ENCODE results near the gene C2orf42. TPM values are rescaled to one million over a fixed set of nuclear protein-coding genes. Genes with fewer than 3 reads are reported as not detected.
"Not testable (repeated sequence)": the region's sequence is repeated elsewhere in the genome, so short reads cannot be mapped to it uniquely, and the experiment has no call there.

The C2orf42 gene
- total and polyA plus RNA-seq, 4 donors = 8.0 to 17.9 (median 10.2) TPM

DNA sequence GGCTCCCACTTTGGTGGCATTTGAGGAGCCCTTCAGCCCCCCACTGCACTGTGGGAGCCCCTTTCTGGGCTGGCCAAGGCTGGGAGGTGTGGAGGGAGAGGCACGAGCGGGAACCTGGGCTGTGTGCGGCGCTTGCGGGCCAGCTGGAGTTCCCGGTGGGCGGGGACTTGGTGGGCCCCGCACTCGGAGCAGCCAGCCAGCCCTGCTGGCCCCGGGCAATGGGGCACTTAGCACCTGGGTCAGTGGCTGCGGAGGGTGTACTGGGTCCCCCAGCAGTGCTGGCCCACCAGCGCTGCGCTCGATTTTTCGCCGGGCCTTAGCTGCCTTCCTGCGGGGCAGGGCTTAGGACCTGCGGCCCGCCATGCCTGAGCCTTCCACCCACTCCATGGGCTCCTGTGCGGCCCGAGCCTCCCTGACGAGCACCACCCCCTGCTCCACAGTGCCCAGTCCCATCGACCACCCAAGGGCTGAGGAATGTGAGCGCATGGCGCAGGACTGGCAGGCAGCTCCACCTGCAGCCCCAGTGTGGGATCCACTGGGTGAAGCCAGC, 42.5 kb downstream of the C2orf42 start:
- H3K9me3 ChIP-seq (ENCODE audit: control insufficient read depth, low read length); H3K36me3 ChIP-seq (ENCODE audit: control insufficient read depth in 1 of 2, insufficient read depth in 2 of 2, low read length in 1 of 2); DNase-seq; H3K27ac ChIP-seq (ENCODE audit: low read depth in 1 of 2, low read length in 2 of 2); ATAC-seq (ENCODE audit: low FRiP score); H3K4me1 ChIP-seq (ENCODE audit: control insufficient read depth in 1 of 2, insufficient read depth in 2 of 2, low read length in 2 of 2); H3K27me3 ChIP-seq (ENCODE audit: control insufficient read depth in 1 of 2, insufficient read depth in 2 of 2, low read length in 1 of 2); intact Hi-C loops (cut with DNase I); H3K4me3 ChIP-seq (ENCODE audit: low read length in 2 of 2): not testable (repeated sequence)
- 93% methylated on average over 22 to 25 of the region's 25 CpGs for WGBS, 2 donors

- H3K36me3 ChIP-seq (ENCODE audit: control insufficient read depth in 1 of 2, insufficient read depth in 2 of 2, low read length in 1 of 2) = peaks cover 0 to 2% of the 10 kb centered on the region in 2 donors
- H3K27me3 ChIP-seq (ENCODE audit: control insufficient read depth in 1 of 2, insufficient read depth in 2 of 2, low read length in 1 of 2) = no peaks in the 10 kb centered on the region
- ATAC-seq (ENCODE audit: low FRiP score) (no peak), DNase-seq (no peak)
- no peaks in the 10 kb centered on the region for H3K4me1 ChIP-seq (ENCODE audit: control insufficient read depth in 1 of 2, insufficient read depth in 2 of 2, low read length in 2 of 2)
- no peaks in the 10 kb centered on the region for H3K9me3 ChIP-seq (ENCODE audit: control insufficient read depth, low read length)
- 81 to 83% methylated on average over 9 of the region's 9 CpGs for WGBS, 2 donors
- H3K27ac ChIP-seq (ENCODE audit: low read depth in 1 of 2, low read length in 2 of 2) = no peak overlapping the region
- intact Hi-C loops (cut with DNase I) = no loop called here
- H3K4me3 ChIP-seq (ENCODE audit: low read length in 2 of 2) = no peak overlapping the region
Measured at GRCh38 chr2:70145851-70146739, 44.7 kb downstream of the C2orf42 start.

DNA sequence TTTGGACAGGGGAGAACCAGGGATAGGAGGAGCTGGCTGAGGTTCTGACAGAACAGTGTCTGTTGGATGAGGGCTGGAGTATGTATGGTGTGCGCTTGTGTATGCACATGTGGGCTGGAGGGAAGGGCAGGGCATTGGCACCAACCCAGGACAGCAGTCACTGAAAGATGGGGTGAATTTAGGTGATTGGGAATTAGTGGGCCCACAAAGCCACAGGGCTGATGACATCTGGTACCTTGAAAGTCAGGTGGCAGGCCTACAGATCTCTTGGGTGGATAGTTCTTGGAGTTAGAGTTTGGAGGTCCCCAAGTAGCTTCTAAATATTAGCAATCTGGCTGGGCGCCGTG, 45.7 kb downstream of the C2orf42 start:
- DNase-seq (no peak), ATAC-seq (ENCODE audit: low FRiP score) (no peak)
- WGBS, 2 donors = 96 to 98% methylated on average over 3 of the region's 3 CpGs
- no peak overlapping the region for H3K4me3 ChIP-seq (ENCODE audit: low read length in 2 of 2)
- H3K27ac ChIP-seq (ENCODE audit: low read depth in 1 of 2, low read length in 2 of 2) = no peak overlapping the region
- no peaks in the 10 kb centered on the region for H3K27me3 ChIP-seq (ENCODE audit: control insufficient read depth in 1 of 2, insufficient read depth in 2 of 2, low read length in 1 of 2)
- no peaks in the 10 kb centered on the region for H3K4me1 ChIP-seq (ENCODE audit: control insufficient read depth in 1 of 2, insufficient read depth in 2 of 2, low read length in 2 of 2)
- no peaks in the 10 kb centered on the region for H3K9me3 ChIP-seq (ENCODE audit: control insufficient read depth, low read length)
- H3K36me3 ChIP-seq (ENCODE audit: control insufficient read depth in 1 of 2, insufficient read depth in 2 of 2, low read length in 1 of 2) = peaks cover 0 to 2% of the 10 kb centered on the region in 2 donors
- intact Hi-C loops (cut with DNase I) = no loop called here

GRCh38 chr2:70144443-70145143, 46.2 kb downstream of the C2orf42 start:
- ATAC-seq (ENCODE audit: low FRiP score) = no peak
- intact Hi-C loops (cut with DNase I) = loop anchor here in 1 of 2 donors (5.0 kb wide), 1 partner anchor 57 kb away; the partner anchor contains the start of gene PCBP1
- 95% methylated on average over 21 of the region's 21 CpGs for WGBS, 2 donors
- H3K4me3 ChIP-seq (ENCODE audit: low read length in 2 of 2) = no peak overlapping the region
- H3K27ac ChIP-seq (ENCODE audit: low read depth in 1 of 2, low read length in 2 of 2) = no peak overlapping the region
- no peaks in the 10 kb centered on the region for H3K4me1 ChIP-seq (ENCODE audit: control insufficient read depth in 1 of 2, insufficient read depth in 2 of 2, low read length in 2 of 2)
- no peaks in the 10 kb centered on the region for H3K36me3 ChIP-seq (ENCODE audit: control insufficient read depth in 1 of 2, insufficient read depth in 2 of 2, low read length in 1 of 2)
- DNase-seq = no peak
- no peaks in the 10 kb centered on the region for H3K9me3 ChIP-seq (ENCODE audit: control insufficient read depth, low read length)
- no peaks in the 10 kb centered on the region for H3K27me3 ChIP-seq (ENCODE audit: control insufficient read depth in 1 of 2, insufficient read depth in 2 of 2, low read length in 1 of 2)

GRCh38 chr2:70143314-70144150, 47.3 kb downstream of the C2orf42 start:
- 59% methylated on average over 18 of the region's 18 CpGs for WGBS, 2 donors
- ATAC-seq (ENCODE audit: low FRiP score) = peak; percentile 26
- Histone ChIP-seq H3K36me3 (ENCODE audit: control insufficient read depth in 1 of 2, insufficient read depth in 2 of 2, low read length in 1 of 2) (no peaks in the 10 kb centered on the region), H3K27ac (ENCODE audit: low read depth in 1 of 2, low read length in 2 of 2) (peak overlapping the region; percentile 78 to 92), H3K4me3 (ENCODE audit: low read length in 2 of 2) (peak overlapping the region in 1 of 2 donors; percentile 63), H3K4me1 (ENCODE audit: control insufficient read depth in 1 of 2, insufficient read depth in 2 of 2, low read length in 2 of 2) (no peaks in the 10 kb centered on the region), H3K27me3 (ENCODE audit: control insufficient read depth in 1 of 2, insufficient read depth in 2 of 2, low read length in 1 of 2) (no peaks in the 10 kb centered on the region), H3K9me3 (ENCODE audit: control insufficient read depth, low read length) (no peaks in the 10 kb centered on the region)
- peak in 1 of 2 donors; percentile 61 for DNase-seq
- intact Hi-C loops (cut with DNase I) = loop anchor here (1.0 to 5.0 kb wide), 3 partner anchors 56 to 229 kb away; partner anchors contain the start of genes MXD1 (in 1 of the 2) and PCBP1 (in 1 of the 2)

DNA sequence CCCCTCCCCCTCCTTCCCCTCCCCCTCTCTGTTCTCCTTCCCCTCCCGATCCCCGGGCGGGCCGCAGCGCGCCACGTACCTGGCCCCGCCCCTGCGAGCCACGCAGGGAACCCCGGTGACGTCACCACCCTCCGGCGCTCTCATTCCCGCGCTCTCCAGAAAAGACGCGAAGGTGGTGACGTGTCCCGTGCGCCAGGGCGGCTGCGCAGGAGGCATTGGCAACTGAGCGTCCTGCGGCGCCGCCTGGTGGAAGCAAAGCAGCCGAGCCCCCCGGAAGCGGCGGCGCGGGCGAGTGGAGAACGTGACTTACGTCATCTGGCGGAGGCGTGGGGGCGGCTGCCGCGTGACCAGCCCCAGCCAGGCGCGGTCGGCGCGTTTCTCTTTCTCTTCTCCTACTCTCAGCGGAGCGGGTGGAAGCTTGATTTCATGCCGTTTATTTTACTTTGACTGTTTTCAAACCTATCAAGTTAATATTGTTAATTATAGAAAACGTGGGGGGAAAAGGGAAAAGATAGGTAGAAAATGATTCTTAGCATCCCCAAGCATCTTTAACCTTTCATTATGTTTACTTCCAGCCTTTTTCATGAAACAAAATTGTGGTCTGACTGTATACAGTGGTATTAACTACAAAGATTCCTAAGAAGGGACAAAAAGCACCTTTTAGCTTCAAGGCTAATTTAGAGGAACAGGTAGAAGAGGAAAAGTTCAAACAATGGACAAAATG, 48.1 kb downstream of the C2orf42 start:
- ATAC-seq (ENCODE audit: low FRiP score) = peak; percentile 95
- Histone ChIP-seq H3K27me3 (ENCODE audit: control insufficient read depth in 1 of 2, insufficient read depth in 2 of 2, low read length in 1 of 2) (no peaks in the 10 kb centered on the region), H3K9me3 (ENCODE audit: control insufficient read depth, low read length) (no peaks in the 10 kb centered on the region), H3K4me3 (ENCODE audit: low read length in 2 of 2) (peak overlapping the region; percentile 42 to 63), H3K27ac (ENCODE audit: low read depth in 1 of 2, low read length in 2 of 2) (peak overlapping the region; percentile 78 to 92), H3K36me3 (ENCODE audit: control insufficient read depth in 1 of 2, insufficient read depth in 2 of 2, low read length in 1 of 2) (no peaks in the 10 kb centered on the region), H3K4me1 (ENCODE audit: control insufficient read depth in 1 of 2, insufficient read depth in 2 of 2, low read length in 2 of 2) (no peaks in the 10 kb centered on the region)
- WGBS, 2 donors = 1% methylated on average over 43 to 50 of the region's 50 CpGs
- peak; percentile 100 for DNase-seq
- intact Hi-C loops (cut with DNase I) = loop anchor here (1.0 to 5.0 kb wide), 5 partner anchors 18 to 228 kb away; partner anchors contain the start of genes MXD1 (in 1 of the 2) and PCBP1 (in 1 of the 2)

DNA sequence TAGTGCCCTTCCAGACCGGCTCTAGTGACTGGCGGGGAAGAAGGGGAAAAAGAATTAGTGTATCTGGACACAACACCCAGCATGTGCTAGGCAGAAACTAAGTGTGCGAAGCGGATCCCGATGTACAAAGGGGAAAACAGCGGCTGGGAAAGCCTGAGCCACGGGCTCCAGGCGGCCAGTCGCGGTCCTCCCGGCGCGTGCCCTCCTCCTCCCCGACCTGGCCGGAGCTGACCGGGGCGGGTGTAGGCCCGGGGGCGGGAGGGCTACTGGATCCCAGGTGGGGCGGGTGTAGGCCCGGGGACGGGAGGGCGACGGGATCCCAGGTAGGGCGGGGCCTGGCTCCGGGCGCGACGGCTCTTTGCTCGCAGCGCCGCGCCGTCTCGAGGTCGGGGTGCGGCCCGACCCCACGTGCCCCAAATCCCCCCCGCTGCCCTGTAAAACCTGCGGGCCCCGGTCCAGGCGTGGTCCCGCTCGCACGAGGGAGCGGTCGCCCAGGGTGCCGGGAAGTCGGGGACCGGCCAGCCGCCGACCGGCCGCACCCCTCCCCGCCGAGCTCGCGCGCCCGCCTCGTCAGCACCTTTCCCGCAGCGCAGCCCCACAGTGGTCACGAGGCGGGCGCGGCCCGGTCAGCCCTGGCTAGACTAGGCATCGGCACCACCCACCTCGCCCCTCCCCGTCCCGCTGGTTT, 48.8 kb downstream of the C2orf42 start:
- intact Hi-C loops (cut with DNase I) = loop anchor here (1.0 to 5.0 kb wide), 4 partner anchors 18 to 227 kb away; partner anchors contain the start of genes MXD1 (in 1 of the 2) and PCBP1 (in 1 of the 2)
- DNase-seq (no peak), ATAC-seq (ENCODE audit: low FRiP score) (peak; percentile 70)
- H3K27ac ChIP-seq (ENCODE audit: low read depth in 1 of 2, low read length in 2 of 2) = peak overlapping the region; percentile 10 to 93
- WGBS, 2 donors = 1% methylated on average over 38 to 73 of the region's 73 CpGs
- no peaks in the 10 kb centered on the region for H3K4me1 ChIP-seq (ENCODE audit: control insufficient read depth in 1 of 2, insufficient read depth in 2 of 2, low read length in 2 of 2)
- no peaks in the 10 kb centered on the region for H3K27me3 ChIP-seq (ENCODE audit: control insufficient read depth in 1 of 2, insufficient read depth in 2 of 2, low read length in 1 of 2)
- no peaks in the 10 kb centered on the region for H3K9me3 ChIP-seq (ENCODE audit: control insufficient read depth, low read length)
- peak overlapping the region; percentile 0 to 31 for H3K4me3 ChIP-seq (ENCODE audit: low read length in 2 of 2)
- no peaks in the 10 kb centered on the region for H3K36me3 ChIP-seq (ENCODE audit: control insufficient read depth in 1 of 2, insufficient read depth in 2 of 2, low read length in 1 of 2)
